HG02870 (cell line): ENCODE measurements around the gene HARS2.
"Not testable (repeated sequence)": the region's sequence is repeated elsewhere in the genome, so short reads cannot be mapped to it uniquely, and the experiment has no call there.

ENCODE experiments used
- ATAC-seq: cut with Tn5 transposase; IDR thresholded peaks from one replicate; pipeline ENCODE4 v1.9.1; 2021; ENCODE audit warnings: mild to moderate bottlenecking, moderate library complexity; ENCODE audit not compliant: unreplicated experiment

The HARS2 gene

GRCh38 chr5:140700177-140701144 lies 9.2 kb downstream of the HARS2 start, which contains the start of gene ZMAT2:
TSS of gene ZMAT2 (plus strand) at chr5:140700447. CDS start at chr5:140700461, 14 bp downstream.
- peak; percentile 96 for ATAC-seq

- no peak for ATAC-seq
Observed at GRCh38 chr5:140707812-140708211, 16.6 kb downstream of the HARS2 start.

GRCh38 chr5:140708787-140709186 lies 17.5 kb downstream of the HARS2 start:
- ATAC-seq = not testable (repeated sequence)

- peak; percentile 91 for ATAC-seq
Observed at GRCh38 chr5:140710899-140711552, 19.8 kb downstream of the HARS2 start.

- ATAC-seq = no peak
Observed at GRCh38 chr5:140711794-140712193, 20.5 kb downstream of the HARS2 start.

GRCh38 chr5:140713562-140714094 lies 22.4 kb downstream of the HARS2 start:
- ATAC-seq = no peak

- ATAC-seq = not testable (repeated sequence)
Observed at GRCh38 chr5:140716238-140716637, 25.0 kb downstream of the HARS2 start.

- no peak for ATAC-seq
Observed at GRCh38 chr5:140718266-140718592, 27.0 kb downstream of the HARS2 start.

GRCh38 chr5:140720738-140721137 lies 29.5 kb downstream of the HARS2 start:
- ATAC-seq = not testable (repeated sequence)

GRCh38 chr5:140721395-140721794 lies 30.1 kb downstream of the HARS2 start:
- not testable (repeated sequence) for ATAC-seq

GRCh38 chr5:140725799-140726471 lies 34.7 kb downstream of the HARS2 start:
- ATAC-seq = peak; percentile 97

GRCh38 chr5:140733098-140733497 lies 41.8 kb downstream of the HARS2 start:
- no peak for ATAC-seq

- no peak for ATAC-seq
Observed at GRCh38 chr5:140734354-140734753, 43.1 kb downstream of the HARS2 start.

GRCh38 chr5:140737486-140737885 lies 46.2 kb downstream of the HARS2 start:
- ATAC-seq = no peak

- ATAC-seq = no peak
Observed at GRCh38 chr5:140741967-140742366, 50.7 kb downstream of the HARS2 start.
